Activated T-cell treated with anti-CD3 and anti-CD28 coated beads, Interleukin-2, amount 50 U/mL, for 24 hours (primary cell): ENCODE measurements around the gene CCR9.
"Not testable (repeated sequence)": the region's sequence is repeated elsewhere in the genome, so short reads cannot be mapped to it uniquely, and the experiment has no call there.

Experiments
- DNase-seq: peaks from one replicate; pipeline ENCODE4 v3.0.0-alpha.2; 2020
- H3K27ac Mint-ChIP-seq: 2 replicates; pipeline ENCODE4 v1.8.0; 2020; ENCODE audit warnings: mild to moderate bottlenecking, mixed read lengths
- H3K27me3 Mint-ChIP-seq: 2 replicates; pipeline ENCODE4 v1.8.0; 2020; ENCODE audit warnings: mixed read lengths
- H3K36me3 Mint-ChIP-seq: 2 replicates; pipeline ENCODE4 v1.8.0; 2020; ENCODE audit warnings: low read depth, mixed read lengths
- H3K4me1 Mint-ChIP-seq: 2 replicates; pipeline ENCODE4 v1.8.0; 2020; ENCODE audit warnings: low read depth, mixed read lengths
- H3K4me3 Mint-ChIP-seq: 2 replicates; pipeline ENCODE4 v1.8.0; 2020; ENCODE audit warnings: mild to moderate bottlenecking, moderate library complexity, mixed read lengths
- H3K9me3 Mint-ChIP-seq: 2 replicates; pipeline ENCODE4 v1.8.0; 2020; ENCODE audit warnings: mixed read lengths

Gene CCR9

GRCh38 chr3:45885979-45886705 is at the start of gene CCR9:
Gene CCR9 (plus strand): TSS chr3:45886543. CDS start chr3:45894934, 8,391 bp downstream.
- Mint-ChIP-seq H3K36me3 (no peaks in the 10 kb centered on the region), H3K4me3 (no peak within 1 kb of the TSS), H3K27ac (no peak within 1 kb of the TSS), H3K27me3 (peaks cover 49% of the 10 kb centered on the region), H3K4me1 (peaks cover 51% of the 10 kb centered on the region), H3K9me3 (no peaks in the 10 kb centered on the region)
- no peak for DNase-seq

- H3K9me3 Mint-ChIP-seq, result peaks cover 3% of the 10 kb centered on the region
- no peaks in the 10 kb centered on the region for H3K27me3 Mint-ChIP-seq
- no peak overlapping the region for H3K27ac Mint-ChIP-seq
- H3K4me3 Mint-ChIP-seq, result no peak overlapping the region
- no peak for DNase-seq
- H3K36me3 Mint-ChIP-seq, result peaks cover 24% of the 10 kb centered on the region
- H3K4me1 Mint-ChIP-seq, result peaks cover 20% of the 10 kb centered on the region
These were observed 47.9 kb upstream of the CCR9 start for GRCh38 chr3:45838466-45838865.

GRCh38 chr3:45841420-45841756 is 45.0 kb upstream of the CCR9 start:
- Mint-ChIP-seq H3K36me3 (peaks cover 12% of the 10 kb centered on the region), H3K9me3 (peaks cover 3% of the 10 kb centered on the region), H3K27ac (peak overlapping the region; percentile 93), H3K27me3 (no peaks in the 10 kb centered on the region), H3K4me1 (peaks cover 20% of the 10 kb centered on the region), H3K4me3 (peak overlapping the region; percentile 89)
- DNase-seq, result no peak

GRCh38 chr3:45841757-45842491 is 44.4 kb upstream of the CCR9 start, which contains the start of gene LZTFL1:
Gene LZTFL1 (minus strand): TSS chr3:45842119. CDS start chr3:45841991, 128 bp downstream.
- peak; percentile 89 for DNase-seq
- Mint-ChIP-seq H3K36me3 (peaks cover 7% of the 10 kb centered on the region), H3K27ac (peak within 1 kb of the TSS; percentile 93), H3K27me3 (no peaks in the 10 kb centered on the region), H3K9me3 (peaks cover 3% of the 10 kb centered on the region), H3K4me1 (peaks cover 20% of the 10 kb centered on the region), H3K4me3 (peak within 1 kb of the TSS; percentile 89)

- DNase-seq, result no peak
- Mint-ChIP-seq H3K36me3 (peaks cover 3% of the 10 kb centered on the region), H3K9me3 (peaks cover 3% of the 10 kb centered on the region), H3K27me3 (peaks cover 3% of the 10 kb centered on the region), H3K4me3 (peak overlapping the region; percentile 89), H3K4me1 (peaks cover 20% of the 10 kb centered on the region), H3K27ac (no peak overlapping the region)
These were observed 43.3 kb upstream of the CCR9 start for GRCh38 chr3:45842851-45843625.

GRCh38 chr3:45844616-45845015 is 41.7 kb upstream of the CCR9 start:
- H3K36me3 Mint-ChIP-seq, result peaks cover 3% of the 10 kb centered on the region
- H3K9me3 Mint-ChIP-seq, result peaks cover 3% of the 10 kb centered on the region
- no peak overlapping the region for H3K4me3 Mint-ChIP-seq
- H3K27me3 Mint-ChIP-seq, result peaks cover 12% of the 10 kb centered on the region
- H3K4me1 Mint-ChIP-seq, result peaks cover 20% of the 10 kb centered on the region
- no peak overlapping the region for H3K27ac Mint-ChIP-seq
- DNase-seq, result no peak

GRCh38 chr3:45848392-45848791 is 38.0 kb upstream of the CCR9 start:
- peaks cover 8% of the 10 kb centered on the region for H3K4me1 Mint-ChIP-seq
- no peaks in the 10 kb centered on the region for H3K36me3 Mint-ChIP-seq
- peaks cover 36% of the 10 kb centered on the region for H3K27me3 Mint-ChIP-seq
- no peak overlapping the region for H3K27ac Mint-ChIP-seq
- H3K9me3 Mint-ChIP-seq, result no peaks in the 10 kb centered on the region
- no peak for DNase-seq
- no peak overlapping the region for H3K4me3 Mint-ChIP-seq

- H3K36me3 Mint-ChIP-seq, result no peaks in the 10 kb centered on the region
- H3K4me3 Mint-ChIP-seq, result no peak overlapping the region
- no peak for DNase-seq
- peaks cover 17% of the 10 kb centered on the region for H3K4me1 Mint-ChIP-seq
- H3K27me3 Mint-ChIP-seq, result peaks cover 63% of the 10 kb centered on the region
- H3K9me3 Mint-ChIP-seq, result peaks cover 3% of the 10 kb centered on the region
- H3K27ac Mint-ChIP-seq, result no peak overlapping the region
These were observed 33.5 kb upstream of the CCR9 start for GRCh38 chr3:45852828-45853227.

- peaks cover 63% of the 10 kb centered on the region for H3K27me3 Mint-ChIP-seq
- not testable (repeated sequence) for H3K4me3 Mint-ChIP-seq, H3K36me3 Mint-ChIP-seq
These were observed 30.0 kb upstream of the CCR9 start for GRCh38 chr3:45856323-45856722.

GRCh38 chr3:45857024-45857423 is 29.3 kb upstream of the CCR9 start:
- peaks cover 65% of the 10 kb centered on the region for H3K27me3 Mint-ChIP-seq
- not testable (repeated sequence) for H3K9me3 Mint-ChIP-seq, H3K4me3 Mint-ChIP-seq, H3K36me3 Mint-ChIP-seq, DNase-seq, H3K27ac Mint-ChIP-seq
- peaks cover 37% of the 10 kb centered on the region for H3K4me1 Mint-ChIP-seq

More at GRCh38 chr3:45856323-45856722, 30.0 kb upstream of the CCR9 start:
- H3K4me1 Mint-ChIP-seq, result peaks cover 30% of the 10 kb centered on the region
- H3K9me3 Mint-ChIP-seq, DNase-seq, H3K27ac Mint-ChIP-seq: not testable (repeated sequence)

- Mint-ChIP-seq H3K36me3 (no peaks in the 10 kb centered on the region), H3K9me3 (peaks cover 11% of the 10 kb centered on the region), H3K27me3 (peaks cover 68% of the 10 kb centered on the region), H3K27ac (no peak overlapping the region), H3K4me3 (no peak overlapping the region), H3K4me1 (peaks cover 37% of the 10 kb centered on the region)
- DNase-seq, result no peak
These were observed 27.4 kb upstream of the CCR9 start for GRCh38 chr3:45858809-45859543.

- no peak overlapping the region for H3K27ac Mint-ChIP-seq
- H3K4me3 Mint-ChIP-seq, result no peak overlapping the region
- H3K36me3 Mint-ChIP-seq, result no peaks in the 10 kb centered on the region
- peaks cover 69% of the 10 kb centered on the region for H3K27me3 Mint-ChIP-seq
- H3K4me1 Mint-ChIP-seq, result peaks cover 46% of the 10 kb centered on the region
- no peak for DNase-seq
- H3K9me3 Mint-ChIP-seq, result peaks cover 10% of the 10 kb centered on the region
These were observed 25.9 kb upstream of the CCR9 start for GRCh38 chr3:45860481-45860880.

- peaks cover 46% of the 10 kb centered on the region for H3K4me1 Mint-ChIP-seq
- DNase-seq, result no peak
- H3K36me3 Mint-ChIP-seq, result no peaks in the 10 kb centered on the region
- no peak overlapping the region for H3K4me3 Mint-ChIP-seq
- H3K27me3 Mint-ChIP-seq, result peaks cover 71% of the 10 kb centered on the region
- peaks cover 8% of the 10 kb centered on the region for H3K9me3 Mint-ChIP-seq
- H3K27ac Mint-ChIP-seq, result no peak overlapping the region
These were observed 25.2 kb upstream of the CCR9 start for GRCh38 chr3:45861043-45861719.
